ENCODE results near the gene NR4A1.

The NR4A1 gene

DNA sequence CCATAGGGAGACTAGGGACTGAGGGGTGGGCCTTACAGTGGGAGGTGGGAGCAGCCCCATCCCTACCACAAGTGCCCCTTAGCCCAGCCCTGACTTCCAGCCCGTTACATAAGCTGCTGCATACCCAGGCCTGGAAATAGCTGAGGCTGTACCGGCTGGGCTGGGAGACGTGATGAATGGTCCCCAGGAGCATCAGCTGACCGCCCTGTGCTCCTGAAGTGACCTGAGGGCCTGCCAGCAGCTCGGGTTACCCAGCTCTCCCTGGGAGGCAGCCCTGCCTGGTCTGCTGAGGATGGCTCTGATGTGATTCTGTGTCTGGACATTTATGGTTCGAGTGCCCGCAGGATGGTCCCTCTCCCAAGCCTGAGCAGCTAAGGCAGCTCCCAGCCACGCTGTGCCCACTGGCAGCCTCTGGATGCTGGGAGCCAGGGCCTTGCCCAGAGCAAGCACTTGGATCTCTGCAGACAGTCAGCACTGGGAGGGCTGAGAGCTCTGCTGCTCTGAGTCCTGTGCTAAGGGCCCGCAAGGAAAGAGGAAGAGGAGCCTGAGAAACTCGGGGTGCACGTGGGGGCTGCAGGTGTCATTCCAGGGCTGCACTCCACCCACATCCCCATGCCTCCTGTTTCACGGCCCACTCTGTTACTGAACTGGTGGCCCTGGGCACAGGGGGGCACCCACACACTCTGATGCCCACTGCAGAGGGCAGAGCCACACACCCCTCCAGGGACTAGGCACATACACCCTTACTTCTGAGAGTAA is 24.0 kb upstream of the NR4A1 start:
- TF ChIP-seq EZH2phosphoT487 (IDR thresholded peaks at IDR 0.05; ENCODE audit: borderline replicate concordance, low read length) = no peak
- TF ChIP-seq, protein P1, sequence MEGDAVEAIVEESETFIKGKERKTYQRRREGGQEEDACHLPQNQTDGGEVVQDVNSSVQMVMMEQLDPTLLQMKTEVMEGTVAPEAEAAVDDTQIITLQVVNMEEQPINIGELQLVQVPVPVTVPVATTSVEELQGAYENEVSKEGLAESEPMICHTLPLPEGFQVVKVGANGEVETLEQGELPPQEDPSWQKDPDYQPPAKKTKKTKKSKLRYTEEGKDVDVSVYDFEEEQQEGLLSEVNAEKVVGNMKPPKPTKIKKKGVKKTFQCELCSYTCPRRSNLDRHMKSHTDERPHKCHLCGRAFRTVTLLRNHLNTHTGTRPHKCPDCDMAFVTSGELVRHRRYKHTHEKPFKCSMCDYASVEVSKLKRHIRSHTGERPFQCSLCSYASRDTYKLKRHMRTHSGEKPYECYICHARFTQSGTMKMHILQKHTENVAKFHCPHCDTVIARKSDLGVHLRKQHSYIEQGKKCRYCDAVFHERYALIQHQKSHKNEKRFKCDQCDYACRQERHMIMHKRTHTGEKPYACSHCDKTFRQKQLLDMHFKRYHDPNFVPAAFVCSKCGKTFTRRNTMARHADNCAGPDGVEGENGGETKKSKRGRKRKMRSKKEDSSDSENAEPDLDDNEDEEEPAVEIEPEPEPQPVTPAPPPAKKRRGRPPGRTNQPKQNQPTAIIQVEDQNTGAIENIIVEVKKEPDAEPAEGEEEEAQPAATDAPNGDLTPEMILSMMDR (IDR thresholded peaks at IDR 0.05; ENCODE audit: low read depth, low read length, poor library complexity, severe bottlenecking) = no peak
- Histone ChIP-seq H4K20me1 (ENCODE audit: control insufficient read depth, insufficient read depth, low read depth, low read length) (no peaks in the 10 kb centered on the region), H3K4me1 (ENCODE audit: control insufficient read depth, low read length) (peaks cover 54% of the 10 kb centered on the region), H3K36me3 (ENCODE audit: control insufficient read depth, low read length) (no peaks in the 10 kb centered on the region), H3K4me3 (ENCODE audit: low read length) (no peak overlapping the region), H3K27ac (ENCODE audit: low read depth, low read length) (no peak overlapping the region), H3K79me2 (ENCODE audit: control insufficient read depth, low read length) (0 out of 2 replicates have a peak, but pooled peaks cover 2% of the 10 kb centered on the region), H3K9me2 (replicated peaks; ENCODE audit: control insufficient read depth, low read length) (no peaks in the 10 kb centered on the region), H3K9me3 (ENCODE audit: control insufficient read depth, insufficient read depth, low read length) (no peaks in the 10 kb centered on the region), H3F3A (ENCODE audit: control insufficient read depth, insufficient read depth) (peaks cover 1% of the 10 kb centered on the region), H3K4me2 (ENCODE audit: low read length) (no peak overlapping the region), H3K27me3 (ENCODE audit: control insufficient read depth, low read length) (peaks cover 12% of the 10 kb centered on the region)

- TF ChIP-seq, protein P1 (IDR thresholded peaks at IDR 0.05; ENCODE audit: low read depth, low read length, poor library complexity, severe bottlenecking) = no peak
- no peak for TF ChIP-seq EZH2phosphoT487 (IDR thresholded peaks at IDR 0.05; ENCODE audit: borderline replicate concordance, low read length)
- no peaks in the 10 kb centered on the region for H3K9me2 ChIP-seq (replicated peaks; ENCODE audit: control insufficient read depth, low read length)
- H3K36me3 ChIP-seq (ENCODE audit: control insufficient read depth, low read length) = no peaks in the 10 kb centered on the region
- H3K4me1 ChIP-seq (ENCODE audit: control insufficient read depth, low read length) = peaks cover 57% of the 10 kb centered on the region
- no peaks in the 10 kb centered on the region for H4K20me1 ChIP-seq (ENCODE audit: control insufficient read depth, insufficient read depth, low read depth, low read length)
- peaks cover 10% of the 10 kb centered on the region for H3F3A ChIP-seq (ENCODE audit: control insufficient read depth, insufficient read depth)
- no peaks in the 10 kb centered on the region for H3K79me2 ChIP-seq (ENCODE audit: control insufficient read depth, low read length)
- H3K27me3 ChIP-seq (ENCODE audit: control insufficient read depth, low read length) = no peaks in the 10 kb centered on the region
- H3K4me2 ChIP-seq (ENCODE audit: low read length) = no peak overlapping the region
- H3K4me3 ChIP-seq (ENCODE audit: low read length) = no peak overlapping the region
- no peak overlapping the region for H3K27ac ChIP-seq (ENCODE audit: low read depth, low read length)
- H3K9me3 ChIP-seq (ENCODE audit: control insufficient read depth, insufficient read depth, low read length) = no peaks in the 10 kb centered on the region
Observed at GRCh38 chr12:52029685-52030084, 21.6 kb upstream of the NR4A1 start.

DNA sequence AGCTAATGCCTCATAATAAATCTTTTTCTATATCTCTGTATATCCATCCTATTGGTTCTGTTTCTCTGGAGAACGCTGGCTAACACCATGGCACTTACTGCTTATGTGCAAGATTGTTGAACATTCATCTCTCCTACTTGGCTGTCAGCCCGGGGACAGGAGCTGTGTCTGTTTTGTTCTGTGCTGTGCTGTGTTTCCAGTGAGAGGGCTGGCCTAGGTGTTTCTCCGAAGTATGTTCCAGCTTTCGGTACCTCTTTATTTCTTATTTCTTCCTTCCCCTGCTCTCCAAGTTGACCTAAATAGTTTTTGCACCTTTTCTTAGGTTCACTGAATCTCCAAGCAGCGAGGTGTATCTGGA is 18.8 kb upstream of the NR4A1 start:
- no peak for TF ChIP-seq EZH2phosphoT487 (IDR thresholded peaks at IDR 0.05; ENCODE audit: borderline replicate concordance, low read length)
- TF ChIP-seq, protein P1 (IDR thresholded peaks at IDR 0.05; ENCODE audit: low read depth, low read length, poor library complexity, severe bottlenecking) = no peak
- Histone ChIP-seq H3K79me2 (ENCODE audit: control insufficient read depth, low read length) (peaks cover 2% of the 10 kb centered on the region), H3K9me3 (ENCODE audit: control insufficient read depth, insufficient read depth, low read length) (no peaks in the 10 kb centered on the region), H3K36me3 (ENCODE audit: control insufficient read depth, low read length) (no peaks in the 10 kb centered on the region), H3K27me3 (ENCODE audit: control insufficient read depth, low read length) (no peaks in the 10 kb centered on the region), H3K27ac (ENCODE audit: low read depth, low read length) (peak overlapping the region; percentile 64), H3F3A (ENCODE audit: control insufficient read depth, insufficient read depth) (peaks cover 23% of the 10 kb centered on the region), H3K4me1 (ENCODE audit: control insufficient read depth, low read length) (peaks cover 48% of the 10 kb centered on the region), H3K9me2 (replicated peaks; ENCODE audit: control insufficient read depth, low read length) (no peaks in the 10 kb centered on the region), H3K4me2 (ENCODE audit: low read length) (peak overlapping the region; percentile 93), H4K20me1 (ENCODE audit: control insufficient read depth, insufficient read depth, low read depth, low read length) (no peaks in the 10 kb centered on the region), H3K4me3 (ENCODE audit: low read length) (peak overlapping the region; percentile 72)

Measured in DOHH2 (cell line).